Endothelial cell of umbilical vein (primary cell): ENCODE results near the gene PPP1R7. TPM values are rescaled to one million over a fixed set of nuclear protein-coding genes. Genes with fewer than 3 reads are reported as not detected.

Experiments
- BruUV-seq: library from RNA; stranded (reverse); fragments of 400-500 nt; replicated peaks from 2 replicates; lab custom pipeline; 2021; lab: Mats Ljungman, UMichigan
- CTCF ChIA-PET: fragments of 300-600, 350-600 bp; sonication (Branson Sonifier 250); formaldehyde crosslinking; loops from one replicate; lab custom pipeline; 2021; ENCODE audit warnings: antibody characterized with exemption, inconsistent platforms; lab: Charles Lee
- POLR2A ChIA-PET: fragments of 300-600, 350-600 bp; sonication (Branson Sonifier 250); formaldehyde crosslinking; loops from one replicate; lab custom pipeline; 2021; ENCODE audit warnings: antibody characterized with exemption, inconsistent platforms; lab: Charles Lee
- DNase-seq: peaks from one replicate; pipeline ENCODE4 v3.0.0-alpha.2; 2011; ENCODE audit warnings: low read depth, low spot score
- FAIRE-seq: peaks from 2 replicates; lab custom pipeline; 2011; peaks lifted over from hg19 to GRCh38; lab: Jason Lieb, UNC
- H2AFZ ChIP-seq: 2 replicates; pipeline ENCODE4 v1.6.0; 2012; ENCODE audit warnings: low read depth, low read length, control low read depth, inconsistent platforms
- H3K27ac ChIP-seq: 2 replicates; pipeline ENCODE4 v1.5.1; 2011; ENCODE audit warnings: low read depth, mild to moderate bottlenecking, control low read depth, low read length, moderate library complexity; ENCODE audit not compliant: insufficient read depth
- H3K27me3 ChIP-seq, 2 experiments: 2 replicates each; pipeline versions ENCODE4 v1.6.0 to v1.6.1; 2011; ENCODE audit warnings: low read length in 2 of 2, mixed read lengths in 1 of 2; ENCODE audit not compliant: control insufficient read depth in 2 of 2, insufficient read depth in 2 of 2
- H3K36me3 ChIP-seq, 2 experiments: 2 replicates in 1 of 2; 3 replicates in 1 of 2; pipeline ENCODE4 v1.5.1; 2011; ENCODE audit warnings: low read length in 2 of 2, mild to moderate bottlenecking in 1 of 2, moderate library complexity in 1 of 2; ENCODE audit not compliant: control insufficient read depth in 2 of 2, insufficient read depth in 2 of 2; ENCODE audit errors: extremely low read depth in 1 of 2
- H3K4me1 ChIP-seq: 3 replicates; pipeline ENCODE4 v1.5.1; 2011; ENCODE audit warnings: mild to moderate bottlenecking, low read length; ENCODE audit not compliant: control insufficient read depth, insufficient read depth; ENCODE audit errors: extremely low read depth
- H3K4me2 ChIP-seq: 2 replicates; pipeline ENCODE4 v1.6.1; 2011; ENCODE audit warnings: low read length, control low read depth, mixed read lengths; ENCODE audit not compliant: insufficient read depth
- H3K4me3 ChIP-seq, 3 experiments: fragments of 200-600 bp in 1 of 3; sonication (generic), shearing (Covaris generic) in 1 of 3; replicated peaks in 1 of 3; 2 replicates each; pipeline ENCODE4 v1.5.1; 2011 to 2016; ENCODE audit warnings: control low read depth in 3 of 3, low read length in 3 of 3, mild to moderate bottlenecking in 2 of 3, inconsistent platforms in 1 of 3, low read depth in 1 of 3, moderate library complexity in 1 of 3; ENCODE audit not compliant: insufficient read depth in 1 of 3
- H3K79me2 ChIP-seq: 2 replicates; pipeline ENCODE4 v1.6.0; 2012; ENCODE audit warnings: low read length, inconsistent platforms; ENCODE audit not compliant: control insufficient read depth, insufficient read depth
- H3K9ac ChIP-seq: replicated peaks from 2 replicates; pipeline ENCODE3; 2011; ENCODE audit warnings: low read length, control low read depth; ENCODE audit not compliant: insufficient read depth; ENCODE audit errors: extremely low read depth
- H3K9me1 ChIP-seq: replicated peaks from 3 replicates; pipeline ENCODE4 v1.6.0; 2011; ENCODE audit warnings: mild to moderate bottlenecking, low read length; ENCODE audit not compliant: control insufficient read depth, insufficient read depth; ENCODE audit errors: extremely low read depth
- H3K9me3 ChIP-seq: replicated peaks from 2 replicates; pipeline ENCODE4 v1.5.1; 2012; ENCODE audit warnings: low read length, inconsistent platforms; ENCODE audit not compliant: control insufficient read depth, insufficient read depth
- H4K20me1 ChIP-seq: replicated peaks from 2 replicates; pipeline ENCODE3; 2011; ENCODE audit warnings: mild to moderate bottlenecking, low read length; ENCODE audit not compliant: control insufficient read depth, insufficient read depth; ENCODE audit errors: extremely low read depth
- FOS ChIP-seq: IDR thresholded peaks from 2 replicates; pipeline ENCODE4 v1.6.1; 2011; ENCODE audit warnings: mild to moderate bottlenecking, low read length, moderate library complexity, borderline replicate concordance; ENCODE audit not compliant: insufficient read depth
- GATA2 ChIP-seq: IDR thresholded peaks from 2 replicates; pipeline ENCODE4 v1.7.0; 2011; ENCODE audit warnings: low read depth, mild to moderate bottlenecking, moderate library complexity, mixed read lengths, low read length; ENCODE audit not compliant: insufficient read length, insufficient read depth
- JUN ChIP-seq: IDR thresholded peaks from 2 replicates; pipeline ENCODE4 v1.6.1; 2011; ENCODE audit warnings: borderline replicate concordance, low read depth; ENCODE audit not compliant: insufficient read length, insufficient read depth
- MYC ChIP-seq: IDR thresholded peaks from one replicate; pipeline ENCODE4 v1.6.1; 2011; ENCODE audit warnings: mild to moderate bottlenecking, low read depth, low read length
- POLR2A ChIP-seq: IDR thresholded peaks from 2 replicates; pipeline ENCODE4 v1.6.1; 2012; ENCODE audit warnings: low read depth, mild to moderate bottlenecking, control low read depth, low read length
- POLR2AphosphoS5 ChIP-seq: IDR thresholded peaks from 2 replicates; pipeline ENCODE4 v1.6.1; 2012; ENCODE audit warnings: low read depth, mild to moderate bottlenecking, control low read depth, low read length, moderate library complexity; ENCODE audit not compliant: insufficient read depth
- dilution Hi-C: fragments of 300-500 bp; cut with MboI; formaldehyde crosslinking; loops from one replicate; pipeline ENCODE4 v1.15.0; 2019; ENCODE audit warnings: low sequenced_read_pairs; ENCODE audit not compliant: extremely low pct_ligation_motif_present
- intact Hi-C: fragments of 100-400 bp; cut with micrococcal nuclease; formaldehyde crosslinking; loops from one replicate; pipeline ENCODE4 v1.10.0; 2022
- polyA plus RNA-seq, 4 experiments: library from polyadenylated mRNA; depleted of rRNA in 3 of 4; stranded (reverse) in 3 of 4; unstranded in 1 of 4; fragments of >200 nt; gene quantifications; 2 replicates each; pipeline versions ENCODE4 v1.2.1 to v1.2.3, GENCODE V29; 2011 to 2012; ENCODE audit warnings: missing spikeins in 1 of 4
- total RNA-seq: library from RNA; stranded (reverse); gene quantifications from 2 replicates; pipeline ENCODE4 v1.2.3, GENCODE V29; 2021
- TF ChIP-seq, protein P1 (sequence below): IDR thresholded peaks from 2 replicates; pipeline ENCODE4 v1.6.1; 2011; ENCODE audit not compliant: insufficient read depth, insufficient read length
- TF ChIP-seq, protein P2 (sequence below), 2 donors: IDR thresholded peaks; 1 replicate in 1 of 2; 2 replicates in 1 of 2; pipeline ENCODE4 v1.5.1; 2011; ENCODE audit warnings: low read length in 2 of 2, mild to moderate bottlenecking in 2 of 2, moderate library complexity in 2 of 2, control low read depth in 1 of 2, inconsistent platforms in 1 of 2, low read depth in 1 of 2; ENCODE audit not compliant: insufficient read depth in 1 of 2; ENCODE audit errors: extremely low read depth in 1 of 2

PPP1R7 gene
- total and polyA plus RNA-seq, 2 donors (not counting 3 experiments of a cell fraction or from before 2014, with no cell fraction given), result 30.3 to 60.8 TPM

DNA sequence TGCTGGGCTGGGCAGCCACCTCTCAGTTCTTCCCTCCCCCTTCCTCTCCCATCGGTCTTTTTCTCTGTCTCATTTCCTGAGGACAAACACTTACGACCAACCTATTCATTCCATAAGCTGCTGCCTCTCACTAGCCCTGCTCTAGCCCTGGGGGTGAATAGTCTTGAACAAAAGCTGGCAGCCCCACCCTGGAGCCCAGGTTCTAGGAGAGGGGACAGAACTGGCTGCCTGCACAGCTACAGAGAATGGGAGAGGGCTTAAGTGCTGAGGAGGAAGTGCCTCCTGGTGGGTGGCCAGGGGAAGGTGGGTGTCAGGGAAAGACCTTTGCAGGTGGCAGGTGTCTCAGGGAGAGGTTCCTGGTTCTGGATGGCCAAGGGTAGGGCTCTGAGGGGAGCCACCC is 61.0 kb downstream of the PPP1R7 start:
- H4K20me1 ChIP-seq, result no peaks in the 10 kb centered on the region
- H3K9me3 ChIP-seq, result no peaks in the 10 kb centered on the region
- H3K4me3 ChIP-seq, result no peak overlapping the region
- intact Hi-C loops (loop anchor here (2.0 to 10.0 kb wide), 2 partner anchors 60 to 216 kb away; partner anchors contain the start of genes PPP1R7 and SNED1), dilution Hi-C loops (no loop called here)
- ChIA-PET CTCF (no interaction called here), POLR2A (no interaction called here)
- no peak overlapping the region for H2AFZ ChIP-seq
- no peak overlapping the region for H3K4me2 ChIP-seq
- no TSS peak for BruUV-seq
- no peaks in the 10 kb centered on the region for H3K9me1 ChIP-seq
- FAIRE-seq (no peak), DNase-seq (no peak)
- H3K27me3 ChIP-seq, result no peaks in the 10 kb centered on the region
- TF ChIP-seq GATA2, result no peak
- no peak for TF ChIP-seq POLR2A
- no peak for TF ChIP-seq MYC
- TF ChIP-seq JUN, result no peak
- no peaks in the 10 kb centered on the region for H3K4me1 ChIP-seq
- no peaks in the 10 kb centered on the region for H3K79me2 ChIP-seq
- H3K9ac ChIP-seq, result no peak overlapping the region
- no peaks in the 10 kb centered on the region for H3K36me3 ChIP-seq
- no peak overlapping the region for H3K27ac ChIP-seq

DNA sequence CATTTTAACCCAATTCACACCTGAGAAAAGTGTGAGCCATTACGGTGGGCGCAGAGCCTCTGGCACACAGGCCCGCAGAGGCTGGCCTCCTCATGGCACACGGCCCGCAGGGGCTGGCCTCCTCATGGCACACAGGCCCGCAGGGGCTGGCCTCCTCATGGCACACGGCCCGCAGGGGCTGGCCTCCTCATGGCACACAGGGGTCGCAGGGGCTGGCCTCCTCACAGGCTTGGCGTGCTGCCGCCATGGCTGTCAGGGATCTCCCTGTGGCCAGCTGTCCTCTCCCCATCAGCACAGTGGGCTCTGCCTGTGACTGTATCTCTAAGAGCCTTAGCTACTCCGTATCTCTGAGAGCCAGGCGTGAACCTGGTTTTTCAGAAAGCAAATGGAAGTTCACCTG is 62.8 kb downstream of the PPP1R7 start:
- Histone ChIP-seq H3K27me3 (no peaks in the 10 kb centered on the region), H3K79me2 (no peaks in the 10 kb centered on the region), H3K9me3 (no peaks in the 10 kb centered on the region), H3K4me2 (no peak overlapping the region), H3K9ac (no peak overlapping the region), H3K4me1 (no peaks in the 10 kb centered on the region), H3K36me3 (no peaks in the 10 kb centered on the region), H2AFZ (no peak overlapping the region), H4K20me1 (no peaks in the 10 kb centered on the region), H3K27ac (no peak overlapping the region), H3K4me3 (no peak overlapping the region), H3K9me1 (no peaks in the 10 kb centered on the region)
- DNase-seq, result no peak
- intact Hi-C loops, result loop anchor here (10.0 kb wide), 1 partner anchor 218 kb away; the partner anchor contains the start of gene SNED1
- no peak for FAIRE-seq
- no TSS peak for BruUV-seq
- ChIA-PET CTCF (no interaction called here), POLR2A (no interaction called here)
- dilution Hi-C loops, result no loop called here
- TF ChIP-seq JUN (no peak), MYC (no peak), GATA2 (no peak), POLR2AphosphoS5 (no peak), POLR2A (no peak), FOS (no peak)
- TF ChIP-seq, protein P1, sequence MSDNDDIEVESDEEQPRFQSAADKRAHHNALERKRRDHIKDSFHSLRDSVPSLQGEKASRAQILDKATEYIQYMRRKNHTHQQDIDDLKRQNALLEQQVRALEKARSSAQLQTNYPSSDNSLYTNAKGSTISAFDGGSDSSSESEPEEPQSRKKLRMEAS, result no peak
- TF ChIP-seq, protein P2, sequence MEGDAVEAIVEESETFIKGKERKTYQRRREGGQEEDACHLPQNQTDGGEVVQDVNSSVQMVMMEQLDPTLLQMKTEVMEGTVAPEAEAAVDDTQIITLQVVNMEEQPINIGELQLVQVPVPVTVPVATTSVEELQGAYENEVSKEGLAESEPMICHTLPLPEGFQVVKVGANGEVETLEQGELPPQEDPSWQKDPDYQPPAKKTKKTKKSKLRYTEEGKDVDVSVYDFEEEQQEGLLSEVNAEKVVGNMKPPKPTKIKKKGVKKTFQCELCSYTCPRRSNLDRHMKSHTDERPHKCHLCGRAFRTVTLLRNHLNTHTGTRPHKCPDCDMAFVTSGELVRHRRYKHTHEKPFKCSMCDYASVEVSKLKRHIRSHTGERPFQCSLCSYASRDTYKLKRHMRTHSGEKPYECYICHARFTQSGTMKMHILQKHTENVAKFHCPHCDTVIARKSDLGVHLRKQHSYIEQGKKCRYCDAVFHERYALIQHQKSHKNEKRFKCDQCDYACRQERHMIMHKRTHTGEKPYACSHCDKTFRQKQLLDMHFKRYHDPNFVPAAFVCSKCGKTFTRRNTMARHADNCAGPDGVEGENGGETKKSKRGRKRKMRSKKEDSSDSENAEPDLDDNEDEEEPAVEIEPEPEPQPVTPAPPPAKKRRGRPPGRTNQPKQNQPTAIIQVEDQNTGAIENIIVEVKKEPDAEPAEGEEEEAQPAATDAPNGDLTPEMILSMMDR (IDR thresholded peaks at IDR 0.05; ENCODE audit: extremely low read depth in 1 of 2, insufficient read depth in 1 of 2, low read depth in 1 of 2, low read length in 2 of 2), result no peak
